Keratinocyte (primary cell): ENCODE results near the gene DBNDD2. TPM values are rescaled to one million over a fixed set of nuclear protein-coding genes. Genes with fewer than 3 reads are reported as not detected.

Experiments used
- DNase-seq: peaks from one replicate; pipeline ENCODE4 v3.0.0-alpha.2; 2011; ENCODE audit warnings: low read depth, missing footprints, low spot score
- FAIRE-seq: peaks from 2 replicates; lab custom pipeline; 2011; peaks lifted over from hg19 to GRCh38; lab: Jason Lieb, UNC
- H2AFZ ChIP-seq: 2 replicates; pipeline ENCODE4 v1.6.0; 2012; ENCODE audit warnings: low read length, control low read depth, inconsistent platforms; ENCODE audit not compliant: control insufficient read depth
- H3K27ac ChIP-seq: 2 replicates; pipeline ENCODE4 v1.5.1; 2011; ENCODE audit warnings: low read length; ENCODE audit not compliant: control insufficient read depth, insufficient read depth
- H3K27me3 ChIP-seq: 3 replicates; pipeline ENCODE4 v1.6.0; 2011; ENCODE audit warnings: low read length; ENCODE audit not compliant: control insufficient read depth, insufficient read depth; ENCODE audit errors: extremely low read depth
- H3K36me3 ChIP-seq, 2 experiments: 2 replicates in 1 of 2; 3 replicates in 1 of 2; pipeline ENCODE4 v1.5.1; 2011; ENCODE audit warnings: low read length in 2 of 2, mild to moderate bottlenecking in 1 of 2; ENCODE audit not compliant: control insufficient read depth in 2 of 2, insufficient read depth in 2 of 2; ENCODE audit errors: extremely low read depth in 1 of 2
- H3K4me1 ChIP-seq: 3 replicates; pipeline ENCODE4 v1.5.1; 2011; ENCODE audit warnings: low read length; ENCODE audit not compliant: control insufficient read depth, insufficient read depth; ENCODE audit errors: extremely low read depth
- H3K4me2 ChIP-seq: 3 replicates; pipeline ENCODE4 v1.6.0; 2011; ENCODE audit warnings: low read depth, low read length; ENCODE audit not compliant: control insufficient read depth, insufficient read depth; ENCODE audit errors: extremely low read depth
- H3K4me3 ChIP-seq, 3 experiments: fragments of 200-600 bp in 1 of 3; sonication (generic) in 1 of 3; 2 replicates in 2 of 3; 3 replicates in 1 of 3; pipeline ENCODE4 v1.5.1; 2011 to 2016; ENCODE audit warnings: low read length in 3 of 3, mild to moderate bottlenecking in 3 of 3, control low read depth in 2 of 3, inconsistent platforms in 1 of 3, low read depth in 1 of 3, mixed read lengths in 1 of 3, mixed run types in 1 of 3, moderate library complexity in 1 of 3; ENCODE audit not compliant: control insufficient read depth in 2 of 3, insufficient read depth in 2 of 3; ENCODE audit errors: extremely low read depth in 1 of 3
- H3K79me2 ChIP-seq: 2 replicates; pipeline ENCODE4 v1.6.0; 2012; ENCODE audit warnings: low read length; ENCODE audit not compliant: control insufficient read depth, insufficient read depth
- H3K9ac ChIP-seq: 3 replicates; pipeline ENCODE4 v1.6.0; 2011; ENCODE audit warnings: low read length; ENCODE audit not compliant: control insufficient read depth, insufficient read depth; ENCODE audit errors: extremely low read depth
- H3K9me1 ChIP-seq: 3 replicates; pipeline ENCODE4 v1.6.0; 2011; ENCODE audit warnings: low read length; ENCODE audit not compliant: control insufficient read depth, insufficient read depth; ENCODE audit errors: extremely low read depth
- H3K9me3 ChIP-seq: 2 replicates; pipeline ENCODE4 v1.5.1; 2012; ENCODE audit warnings: low read depth, low read length; ENCODE audit not compliant: control insufficient read depth
- H4K20me1 ChIP-seq: 3 replicates; pipeline ENCODE4 v1.6.0; 2011; ENCODE audit warnings: low read length; ENCODE audit not compliant: control insufficient read depth, insufficient read depth; ENCODE audit errors: extremely low read depth
- EZH2 ChIP-seq: IDR thresholded peaks from one replicate; pipeline ENCODE4 v1.6.1; 2012; ENCODE audit warnings: inconsistent platforms, mild to moderate bottlenecking, low read length, moderate library complexity
- dilution Hi-C: fragments of 300-500 bp; cut with MboI; formaldehyde crosslinking; loops from one replicate; pipeline ENCODE4 v1.7.0; 2020; ENCODE audit warnings: low sequenced_read_pairs; ENCODE audit not compliant: extremely low pct_ligation_motif_present
- polyA plus RNA-seq, 5 experiments: library from polyadenylated mRNA; depleted of rRNA in 3 of 5; stranded (reverse) in 3 of 5; stranded (forward) in 1 of 5; unstranded in 1 of 5; fragments of >200 nt; gene quantifications; 1 replicate in 1 of 5; 2 replicates in 3 of 5; 3 replicates in 1 of 5; pipeline versions ENCODE4 v1.2.1 to v1.2.3, GENCODE V29; 2011 to 2012; ENCODE audit warnings: missing spikeins in 2 of 5, low read depth in 1 of 5, low replicate concordance in 1 of 5
- TF ChIP-seq, protein P1 (sequence below), 3 experiments: IDR thresholded peaks in 1 of 3; conservative IDR thresholded peaks in 1 of 3; optimal IDR thresholded peaks in 1 of 3; 2 replicates in 2 of 3; 3 replicates in 1 of 3; pipeline versions ENCODE3 to v1.5.1; 2011; ENCODE audit warnings: low read length in 3 of 3, mild to moderate bottlenecking in 3 of 3, moderate library complexity in 2 of 3, control low read depth in 1 of 3, inconsistent platforms in 1 of 3; ENCODE audit not compliant: insufficient read depth in 2 of 3; ENCODE audit errors: extremely low read depth in 1 of 3

DBNDD2 gene
- polyA plus RNA-seq, 1 donor (not counting 4 experiments of a cell fraction or from before 2014, with no cell fraction given): 37.4 TPM

DNA sequence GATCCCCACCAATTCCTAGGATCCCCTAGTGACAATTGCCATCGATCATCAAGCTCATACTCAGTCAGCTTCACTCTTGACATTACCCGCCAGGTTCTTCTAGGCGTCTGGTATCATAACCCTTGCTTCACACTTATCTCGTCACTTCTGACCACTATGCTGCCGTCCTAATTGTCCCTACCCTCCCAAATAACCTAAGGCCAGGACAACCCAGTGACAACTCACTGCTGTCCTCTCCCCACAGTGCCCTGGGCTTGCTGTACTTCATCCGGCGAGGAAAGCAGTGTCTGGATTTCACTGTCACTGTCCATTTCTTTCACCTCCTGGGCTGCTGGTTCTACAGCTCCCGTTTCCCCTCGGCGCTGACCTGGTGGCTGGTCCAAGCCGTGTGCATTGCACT lies 41.5 kb upstream of the DBNDD2 start:
- Histone ChIP-seq H3K9me1 (no peaks in the 10 kb centered on the region), H3K4me3 (no peak overlapping the region), H3K79me2 (peaks cover 19% of the 10 kb centered on the region), H3K9me3 (no peaks in the 10 kb centered on the region), H3K27me3 (no peaks in the 10 kb centered on the region), H3K9ac (no peak overlapping the region), H3K36me3 (peaks cover 12 to 23% of the 10 kb centered on the region in 2 experiments), H3K4me1 (peaks cover 9% of the 10 kb centered on the region), H2AFZ (no peak overlapping the region), H3K27ac (no peak overlapping the region), H4K20me1 (no peaks in the 10 kb centered on the region), H3K4me2 (no peak overlapping the region)
- TF ChIP-seq EZH2: no peak
- TF ChIP-seq, protein P1, sequence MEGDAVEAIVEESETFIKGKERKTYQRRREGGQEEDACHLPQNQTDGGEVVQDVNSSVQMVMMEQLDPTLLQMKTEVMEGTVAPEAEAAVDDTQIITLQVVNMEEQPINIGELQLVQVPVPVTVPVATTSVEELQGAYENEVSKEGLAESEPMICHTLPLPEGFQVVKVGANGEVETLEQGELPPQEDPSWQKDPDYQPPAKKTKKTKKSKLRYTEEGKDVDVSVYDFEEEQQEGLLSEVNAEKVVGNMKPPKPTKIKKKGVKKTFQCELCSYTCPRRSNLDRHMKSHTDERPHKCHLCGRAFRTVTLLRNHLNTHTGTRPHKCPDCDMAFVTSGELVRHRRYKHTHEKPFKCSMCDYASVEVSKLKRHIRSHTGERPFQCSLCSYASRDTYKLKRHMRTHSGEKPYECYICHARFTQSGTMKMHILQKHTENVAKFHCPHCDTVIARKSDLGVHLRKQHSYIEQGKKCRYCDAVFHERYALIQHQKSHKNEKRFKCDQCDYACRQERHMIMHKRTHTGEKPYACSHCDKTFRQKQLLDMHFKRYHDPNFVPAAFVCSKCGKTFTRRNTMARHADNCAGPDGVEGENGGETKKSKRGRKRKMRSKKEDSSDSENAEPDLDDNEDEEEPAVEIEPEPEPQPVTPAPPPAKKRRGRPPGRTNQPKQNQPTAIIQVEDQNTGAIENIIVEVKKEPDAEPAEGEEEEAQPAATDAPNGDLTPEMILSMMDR (optimal IDR thresholded peaks at IDR 0.05 in 1 of 3, IDR thresholded peaks at IDR 0.05 in 1 of 3, conservative IDR thresholded peaks at IDR 0.05 in 1 of 3; ENCODE audit: extremely low read depth in 1 of 3, insufficient read depth in 2 of 3, low read length in 3 of 3): no peak
- dilution Hi-C loops: no loop called here
- DNase-seq (no peak), FAIRE-seq (no peak)

DNA sequence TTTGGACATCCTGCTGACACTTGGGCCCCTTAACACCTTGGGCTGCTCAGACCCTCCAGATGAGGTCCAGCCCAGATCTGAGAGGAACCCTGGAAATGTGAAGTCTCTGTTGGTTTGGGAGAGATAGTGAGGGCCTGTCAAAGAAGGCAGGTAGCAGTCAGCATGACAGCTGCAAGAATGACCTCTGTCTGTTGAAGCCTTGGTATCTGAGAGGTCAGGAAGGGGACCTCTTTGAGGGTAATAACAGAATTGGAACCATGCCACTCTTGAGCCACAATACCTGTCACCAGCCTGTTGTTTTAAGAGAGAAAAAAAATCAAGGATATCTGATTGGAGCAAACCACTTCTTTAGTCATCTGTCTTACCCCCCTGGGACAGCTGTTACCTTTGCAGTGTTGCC lies 41.0 kb upstream of the DBNDD2 start:
- Histone ChIP-seq H3K4me2 (no peak overlapping the region), H3K9ac (no peak overlapping the region), H3K9me1 (no peaks in the 10 kb centered on the region), H3K36me3 (peaks cover 12 to 23% of the 10 kb centered on the region in 2 experiments), H2AFZ (no peak overlapping the region), H3K79me2 (peaks cover 19% of the 10 kb centered on the region), H3K4me1 (peaks cover 9% of the 10 kb centered on the region), H3K27me3 (no peaks in the 10 kb centered on the region), H4K20me1 (no peaks in the 10 kb centered on the region), H3K27ac (no peak overlapping the region), H3K4me3 (no peak overlapping the region), H3K9me3 (no peaks in the 10 kb centered on the region)
- no peak for TF ChIP-seq EZH2
- TF ChIP-seq, protein P1 (optimal IDR thresholded peaks at IDR 0.05 in 1 of 3, IDR thresholded peaks at IDR 0.05 in 1 of 3, conservative IDR thresholded peaks at IDR 0.05 in 1 of 3; ENCODE audit: extremely low read depth in 1 of 3, insufficient read depth in 2 of 3, low read length in 3 of 3): no peak
- dilution Hi-C loops: no loop called here
- FAIRE-seq (no peak), DNase-seq (no peak)
